ENCODE data around the gene NKIRAS1. TPM values are rescaled to one million over a fixed set of nuclear protein-coding genes. Genes with fewer than 3 reads are reported as not detected.

The NKIRAS1 gene
- total and polyA plus RNA-seq, 2 donors (not counting 1 experiment from before 2014, with no cell fraction given), result 15.8 to 17.8 TPM

GRCh38 chr3:23961913-23962312 is 45.1 kb upstream of the NKIRAS1 start:
- Histone ChIP-seq H3K9ac (ENCODE audit: insufficient read depth, low read length) (no peak overlapping the region), H2AFZ (ENCODE audit: low read length) (no peak overlapping the region), H3K9me3 (ENCODE audit: control insufficient read depth, insufficient read depth, low read depth, low read length) (no peaks in the 10 kb centered on the region), H3K4me1 (ENCODE audit: control insufficient read depth, extremely low read depth, insufficient read depth, low read length) (peaks cover 16% of the 10 kb centered on the region), H3K4me2 (ENCODE audit: extremely low read depth, insufficient read depth, low read length) (no peak overlapping the region), H3K36me3 (ENCODE audit: control insufficient read depth, insufficient read depth, low read length) (peaks cover 4% of the 10 kb centered on the region), H3K27me3 (ENCODE audit: control insufficient read depth, insufficient read depth, low read length) (no peaks in the 10 kb centered on the region), H3K27ac (ENCODE audit: insufficient read depth, low read length) (no peak overlapping the region), H3K4me3 (replicated peaks in 1 of 4; ENCODE audit: control extremely low read depth in 1 of 4, insufficient read depth in 1 of 4, low read depth in 3 of 4, low read length in 4 of 4) (no peak overlapping the region), H4K20me1 (ENCODE audit: control insufficient read depth, extremely low read depth, insufficient read depth, low read length) (no peaks in the 10 kb centered on the region), H3K79me2 (ENCODE audit: control insufficient read depth, insufficient read depth, low read length) (peaks cover 13% of the 10 kb centered on the region)
- TF ChIP-seq CTCF (conservative IDR thresholded peaks at IDR 0.05 in 1 of 2, IDR thresholded peaks at IDR 0.05 in 1 of 2; ENCODE audit: low read depth in 1 of 2, low read length in 2 of 2) (no peak), EZH2 (IDR thresholded peaks at IDR 0.05; ENCODE audit: low read length, missing control alignments) (no peak)
- no peak for DNase-seq (ENCODE audit: low read depth in 2 of 2)

GRCh38 chr3:23961066-23961465 is 44.3 kb upstream of the NKIRAS1 start:
- Histone ChIP-seq H3K4me1 (ENCODE audit: control insufficient read depth, extremely low read depth, insufficient read depth, low read length) (peaks cover 16% of the 10 kb centered on the region), H3K27ac (ENCODE audit: insufficient read depth, low read length) (no peak overlapping the region), H2AFZ (ENCODE audit: low read length) (no peak overlapping the region), H3K9me3 (ENCODE audit: control insufficient read depth, insufficient read depth, low read depth, low read length) (no peaks in the 10 kb centered on the region), H3K4me2 (ENCODE audit: extremely low read depth, insufficient read depth, low read length) (no peak overlapping the region), H3K4me3 (replicated peaks in 1 of 4; ENCODE audit: control extremely low read depth in 1 of 4, insufficient read depth in 1 of 4, low read depth in 3 of 4, low read length in 4 of 4) (no peak overlapping the region), H3K27me3 (ENCODE audit: control insufficient read depth, insufficient read depth, low read length) (no peaks in the 10 kb centered on the region), H3K79me2 (ENCODE audit: control insufficient read depth, insufficient read depth, low read length) (peaks cover 16% of the 10 kb centered on the region), H4K20me1 (ENCODE audit: control insufficient read depth, extremely low read depth, insufficient read depth, low read length) (no peaks in the 10 kb centered on the region), H3K9ac (ENCODE audit: insufficient read depth, low read length) (no peak overlapping the region), H3K36me3 (ENCODE audit: control insufficient read depth, insufficient read depth, low read length) (peaks cover 4% of the 10 kb centered on the region)
- no peak for DNase-seq (ENCODE audit: low read depth in 2 of 2)
- TF ChIP-seq EZH2 (IDR thresholded peaks at IDR 0.05; ENCODE audit: low read length, missing control alignments) (no peak), CTCF (conservative IDR thresholded peaks at IDR 0.05 in 1 of 2, IDR thresholded peaks at IDR 0.05 in 1 of 2; ENCODE audit: low read depth in 1 of 2, low read length in 2 of 2) (no peak)

- TF ChIP-seq CTCF (conservative IDR thresholded peaks at IDR 0.05 in 1 of 2, IDR thresholded peaks at IDR 0.05 in 1 of 2; ENCODE audit: low read depth in 1 of 2, low read length in 2 of 2), result no peak
- TF ChIP-seq EZH2 (IDR thresholded peaks at IDR 0.05; ENCODE audit: low read length, missing control alignments), result no peak
These were observed 43.9 kb upstream of the NKIRAS1 start for GRCh38 chr3:23960649-23961048.

More at GRCh38 chr3:23960649-23961048, 43.9 kb upstream of the NKIRAS1 start:
- H3K4me1 ChIP-seq (ENCODE audit: control insufficient read depth, extremely low read depth, insufficient read depth, low read length), result peaks cover 16% of the 10 kb centered on the region
- no peak overlapping the region for H3K4me3 ChIP-seq (replicated peaks in 1 of 4; ENCODE audit: control extremely low read depth in 1 of 4, insufficient read depth in 1 of 4, low read depth in 3 of 4, low read length in 4 of 4)
- peaks cover 15% of the 10 kb centered on the region for H3K79me2 ChIP-seq (ENCODE audit: control insufficient read depth, insufficient read depth, low read length)
- no peaks in the 10 kb centered on the region for H3K9me3 ChIP-seq (ENCODE audit: control insufficient read depth, insufficient read depth, low read depth, low read length)
- no peaks in the 10 kb centered on the region for H4K20me1 ChIP-seq (ENCODE audit: control insufficient read depth, extremely low read depth, insufficient read depth, low read length)
- H3K27me3 ChIP-seq (ENCODE audit: control insufficient read depth, insufficient read depth, low read length), result no peaks in the 10 kb centered on the region
- H3K36me3 ChIP-seq (ENCODE audit: control insufficient read depth, insufficient read depth, low read length), result peaks cover 4% of the 10 kb centered on the region
- H3K9ac ChIP-seq (ENCODE audit: insufficient read depth, low read length), result no peak overlapping the region
- H3K27ac ChIP-seq (ENCODE audit: insufficient read depth, low read length), result no peak overlapping the region
- no peak for DNase-seq (ENCODE audit: low read depth in 2 of 2)
- H2AFZ ChIP-seq (ENCODE audit: low read length), result no peak overlapping the region
- H3K4me2 ChIP-seq (ENCODE audit: extremely low read depth, insufficient read depth, low read length), result no peak overlapping the region
